IPS-NIHi7 (cell line): ENCODE results near the gene FAM193A.
"Not testable (repeated sequence)": the region's sequence is repeated elsewhere in the genome, so short reads cannot be mapped to it uniquely, and the experiment has no call there.

Experiments
- DNase-seq: peaks from one replicate; pipeline ENCODE4 v3.0.0; 2012; ENCODE audit warnings: mixed read lengths; ENCODE audit errors: extremely low spot score

FAM193A gene

GRCh38 chr4:2617955-2618354 lies 81.5 kb downstream of the FAM193A start:
- DNase-seq, result no peak

GRCh38 chr4:2618729-2619128 lies 82.3 kb downstream of the FAM193A start:
- DNase-seq, result not testable (repeated sequence)

- no peak for DNase-seq
Observed at GRCh38 chr4:2619459-2619858, 83.0 kb downstream of the FAM193A start.

- DNase-seq, result no peak
Observed at GRCh38 chr4:2621419-2621818, 85.0 kb downstream of the FAM193A start.

- no peak for DNase-seq
Observed at GRCh38 chr4:2623442-2623841, 87.0 kb downstream of the FAM193A start.

GRCh38 chr4:2624782-2625530 lies 88.5 kb downstream of the FAM193A start:
- no peak for DNase-seq

- DNase-seq, result no peak
Observed at GRCh38 chr4:2626231-2626630, 89.8 kb downstream of the FAM193A start.

- no peak for DNase-seq
Observed at GRCh38 chr4:2630556-2631273, 94.3 kb downstream of the FAM193A start.

GRCh38 chr4:2634014-2634413 lies 97.6 kb downstream of the FAM193A start:
- DNase-seq, result no peak

- DNase-seq, result no peak
Observed at GRCh38 chr4:2636331-2636730, 99.9 kb downstream of the FAM193A start.

GRCh38 chr4:2636994-2637393 lies 100.5 kb downstream of the FAM193A start:
- not testable (repeated sequence) for DNase-seq

- no peak for DNase-seq
Observed at GRCh38 chr4:2637956-2638552, 101.6 kb downstream of the FAM193A start.

- no peak for DNase-seq
Observed at GRCh38 chr4:2638730-2639129, 102.3 kb downstream of the FAM193A start.

GRCh38 chr4:2642968-2643367 lies 106.5 kb downstream of the FAM193A start:
- no peak for DNase-seq

- DNase-seq, result no peak
Observed at GRCh38 chr4:2643555-2643954, 107.1 kb downstream of the FAM193A start.

GRCh38 chr4:2646396-2647149 lies 110.1 kb downstream of the FAM193A start:
- no peak for DNase-seq

GRCh38 chr4:2647403-2648158 lies 111.1 kb downstream of the FAM193A start:
- DNase-seq, result no peak

- DNase-seq, result no peak
Observed at GRCh38 chr4:2648159-2648814, 111.8 kb downstream of the FAM193A start.

GRCh38 chr4:2649604-2650114 lies 113.2 kb downstream of the FAM193A start:
- DNase-seq, result no peak

- DNase-seq, result no peak
Observed at GRCh38 chr4:2650276-2650675, 113.8 kb downstream of the FAM193A start.

GRCh38 chr4:2651546-2651945 lies 115.1 kb downstream of the FAM193A start:
- no peak for DNase-seq
